IMR-90 (cell line): ENCODE results near the gene TENT5A. TPM values are rescaled to one million over a fixed set of nuclear protein-coding genes. Genes with fewer than 3 reads are reported as not detected.

Experiments used
- ATAC-seq: fragments of 200-7000 bp; cut with Tn5 transposase; 2 replicates; pipeline ENCODE4 v1.9.1; 2020; ENCODE audit warnings: low read depth, mild to moderate bottlenecking, moderate library complexity
- BruUV-seq: library from RNA; stranded (reverse); fragments of 400-500 nt; replicated peaks from 2 replicates; lab custom pipeline; 2021; lab: Mats Ljungman, UMichigan
- CTCF ChIA-PET: fragments of 300-600 bp; formaldehyde crosslinking; extraction: SDS; loops from one replicate; lab custom pipeline; 2021; ENCODE audit warnings: antibody characterized with exemption; lab: Yijun Ruan, JAX
- POLR2A ChIA-PET: fragments of 300-600 bp; sonication (Branson Sonifier 250); formaldehyde crosslinking; loops from one replicate; lab custom pipeline; 2022; ENCODE audit warnings: antibody characterized with exemption; ENCODE audit not compliant: unreplicated experiment; lab: Charles Lee
- DNase-seq: peaks from one replicate; pipeline ENCODE4 v3.0.0; 2013
- H2AFZ ChIP-seq: replicated peaks from 2 replicates; pipeline ENCODE3; 2013; ENCODE audit warnings: low read length, mild to moderate bottlenecking; ENCODE audit not compliant: poor library complexity
- H2AK5ac ChIP-seq: 2 replicates; pipeline ENCODE4 v1.6.1; 2013; ENCODE audit warnings: low read depth, low read length, inconsistent platforms
- H2AK9ac ChIP-seq: replicated peaks from 2 replicates; pipeline ENCODE3; 2013; ENCODE audit warnings: mild to moderate bottlenecking, low read depth, low read length, moderate library complexity; ENCODE audit not compliant: poor library complexity
- H2BK120ac ChIP-seq: 2 replicates; pipeline ENCODE4 v1.6.1; 2013; ENCODE audit warnings: low read depth, low read length, inconsistent platforms
- H2BK15ac ChIP-seq: 3 replicates; pipeline ENCODE4 v1.6.1; 2013; ENCODE audit warnings: low read depth, low read length, inconsistent platforms
- H2BK20ac ChIP-seq: 2 replicates; pipeline ENCODE4 v1.6.1; 2013; ENCODE audit warnings: low read depth, mild to moderate bottlenecking, inconsistent platforms, low read length, moderate library complexity
- H2BK5ac ChIP-seq: 2 replicates; pipeline ENCODE4 v1.6.1; 2013; ENCODE audit warnings: mild to moderate bottlenecking, low read depth, low read length, inconsistent platforms; ENCODE audit not compliant: poor library complexity, severe bottlenecking
- H3K14ac ChIP-seq: replicated peaks from 2 replicates; pipeline ENCODE4 v1.6.1; 2013; ENCODE audit warnings: low read depth, low read length, inconsistent platforms
- H3K18ac ChIP-seq: 2 replicates; pipeline ENCODE4 v1.6.1; 2013; ENCODE audit warnings: low read depth, low read length, control low read depth
- H3K23ac ChIP-seq: 2 replicates; pipeline ENCODE4 v1.6.1; 2013; ENCODE audit warnings: low read depth, low read length, inconsistent platforms
- H3K27ac ChIP-seq: 2 replicates; pipeline ENCODE4 v1.5.1; 2013; ENCODE audit warnings: mild to moderate bottlenecking, control low read depth, low read length; ENCODE audit not compliant: insufficient read depth
- H3K27me3 ChIP-seq: 2 replicates; pipeline ENCODE4 v1.6.1; 2013; ENCODE audit warnings: low read length; ENCODE audit not compliant: control insufficient read depth, insufficient read depth
- H3K36me3 ChIP-seq: 2 replicates; pipeline ENCODE4 v1.6.1; 2013; ENCODE audit warnings: low read length, mixed read lengths; ENCODE audit not compliant: control insufficient read depth, insufficient read depth
- H3K4ac ChIP-seq: 2 replicates; pipeline ENCODE4 v1.6.1; 2013; ENCODE audit warnings: low read depth, low read length, inconsistent platforms
- H3K4me1 ChIP-seq: 2 replicates; pipeline ENCODE4 v1.6.1; 2013; ENCODE audit warnings: low read length, mixed read lengths; ENCODE audit not compliant: control insufficient read depth, insufficient read depth
- H3K4me2 ChIP-seq: 2 replicates; pipeline ENCODE4 v1.6.1; 2013; ENCODE audit warnings: low read depth, mild to moderate bottlenecking, control low read depth, low read length, moderate library complexity
- H3K4me3 ChIP-seq: 2 replicates; pipeline ENCODE4 v1.5.1; 2013; ENCODE audit warnings: low read depth, mild to moderate bottlenecking, control low read depth, low read length, moderate library complexity; ENCODE audit not compliant: insufficient read depth
- H3K56ac ChIP-seq: 2 replicates; pipeline ENCODE4 v1.6.1; 2013; ENCODE audit warnings: low read length, inconsistent platforms; ENCODE audit not compliant: insufficient read depth; ENCODE audit errors: extremely low read depth
- H3K79me1 ChIP-seq, 2 experiments: 2 replicates each; pipeline ENCODE4 v1.6.1; 2013; ENCODE audit warnings: low read length in 2 of 2, inconsistent platforms in 1 of 2, low read depth in 1 of 2
- H3K9ac ChIP-seq: 2 replicates; pipeline ENCODE4 v1.6.1; 2013; ENCODE audit warnings: low read depth, low read length, control low read depth
- H3K9me1 ChIP-seq: 2 replicates; pipeline ENCODE4 v1.6.1; 2013; ENCODE audit warnings: low read length, inconsistent platforms; ENCODE audit not compliant: insufficient read depth
- H3K9me3 ChIP-seq: 2 replicates; pipeline ENCODE4 v1.6.1; 2013; ENCODE audit warnings: low read length; ENCODE audit not compliant: control insufficient read depth, insufficient read depth
- H4K20me1 ChIP-seq: 2 replicates; pipeline ENCODE4 v1.6.1; 2013; ENCODE audit warnings: low read length, inconsistent platforms; ENCODE audit not compliant: insufficient read depth
- H4K5ac ChIP-seq: 2 replicates; pipeline ENCODE4 v1.6.1; 2013; ENCODE audit warnings: mild to moderate bottlenecking, low read depth, low read length, control low read depth
- H4K8ac ChIP-seq, 2 experiments: 2 replicates each; pipeline ENCODE4 v1.6.1; 2013; ENCODE audit warnings: low read depth in 2 of 2, low read length in 2 of 2, control low read depth in 1 of 2, inconsistent platforms in 1 of 2
- H4K91ac ChIP-seq: 2 replicates; pipeline ENCODE4 v1.6.1; 2013; ENCODE audit warnings: low read depth, low read length, inconsistent platforms; ENCODE audit not compliant: insufficient read depth
- BHLHE40 ChIP-seq: fragments of 150-350 bp; IDR thresholded peaks from 2 replicates; pipeline ENCODE4 v1.6.1; 2016; ENCODE audit warnings: mild to moderate bottlenecking, low read depth, low read length
- CEBPB ChIP-seq: IDR thresholded peaks from 2 replicates; pipeline ENCODE4 v1.6.1; 2012; ENCODE audit warnings: low read depth, low read length, improper control_type of control experiment
- CHD1 ChIP-seq: IDR thresholded peaks from 2 replicates; pipeline ENCODE4 v1.6.1; 2012; ENCODE audit warnings: low read depth, low read length, improper control_type of control experiment
- FOS ChIP-seq: fragments of 150-350 bp; IDR thresholded peaks from 2 replicates; pipeline ENCODE4 v1.6.1; 2016; ENCODE audit warnings: low read depth, low read length
- MAFK ChIP-seq: IDR thresholded peaks from 2 replicates; pipeline ENCODE4 v1.6.1; 2012; ENCODE audit warnings: low read depth, low read length, improper control_type of control experiment
- MAZ ChIP-seq: IDR thresholded peaks from 2 replicates; pipeline ENCODE4 v1.6.1; 2012; ENCODE audit warnings: low read depth, mild to moderate bottlenecking, low read length, improper control_type of control experiment, moderate library complexity, borderline replicate concordance
- NFE2L2 ChIP-seq: fragments of 150-350 bp; IDR thresholded peaks from 2 replicates; pipeline ENCODE4 v1.6.1; 2016; ENCODE audit warnings: low read depth, mild to moderate bottlenecking, low read length
- POLR2A ChIP-seq: IDR thresholded peaks from 2 replicates; pipeline ENCODE4 v1.6.1; 2012; ENCODE audit warnings: mild to moderate bottlenecking, low read depth, low read length
- RAD21 ChIP-seq: IDR thresholded peaks from 2 replicates; pipeline ENCODE4 v1.6.1; 2012; ENCODE audit warnings: low read length, improper control_type of control experiment
- RCOR1 ChIP-seq: IDR thresholded peaks from 2 replicates; pipeline ENCODE4 v1.6.1; 2012; ENCODE audit warnings: mild to moderate bottlenecking, low read length, improper control_type of control experiment; ENCODE audit not compliant: insufficient replicate concordance
- RFX5 ChIP-seq: IDR thresholded peaks from 2 replicates; pipeline ENCODE4 v1.8.0; 2012; ENCODE audit warnings: low read depth, mild to moderate bottlenecking, low read length, moderate library complexity
- SMC3 ChIP-seq: fragments of 150-350 bp; IDR thresholded peaks from 2 replicates; pipeline ENCODE4 v1.6.1; 2016; ENCODE audit warnings: low read depth, mild to moderate bottlenecking, antibody characterized with exemption, low read length, moderate library complexity
- WGBS, 2 experiments: methylation state at CpG; one replicate each; pipeline versions ENCODE4 v1.1.5 to v1.1.7; 2013; ENCODE audit warnings: missing lambda C conversion rate in 2 of 2; ENCODE audit not compliant: insufficient read length in 1 of 2; ENCODE audit errors: extremely low coverage in 2 of 2; 5-methylcytosine and 5-hydroxymethylcytosine counted together
- dilution Hi-C: fragments of 300-500 bp; cut with HindIII; formaldehyde crosslinking; loops from one replicate; pipeline ENCODE4 v1.14.3; 2018; ENCODE audit warnings: low sequenced_read_pairs; ENCODE audit not compliant: unreplicated experiment
- in situ Hi-C: fragments of 300-500 bp; cut with MboI; formaldehyde crosslinking; loops from 3 replicates; pipeline ENCODE4 v1.14.3; 2019; ENCODE audit warnings: low sequenced_read_pairs, inconsistent platforms, mixed read lengths
- intact Hi-C: fragments of 100-400 bp; cut with micrococcal nuclease; formaldehyde crosslinking; loops from 2 replicates; pipeline ENCODE4 v1.10.0; 2022
- polyA plus RNA-seq, 3 experiments: library from polyadenylated mRNA; depleted of rRNA; stranded (reverse); fragments of >200 nt; gene quantifications; 2 replicates each; pipeline ENCODE4 v1.2.3, GENCODE V29; 2012; ENCODE audit warnings: low replicate concordance in 1 of 3
- total RNA-seq: library from RNA; depleted of rRNA; stranded (reverse); fragments of >200 nt; gene quantifications from 2 replicates; pipeline ENCODE4 v1.2.3, GENCODE V29; 2012
- TF ChIP-seq, protein P1 (sequence below): fragments of 150-350 bp; IDR thresholded peaks from 2 replicates; pipeline ENCODE4 v1.6.1; 2017; ENCODE audit warnings: mild to moderate bottlenecking, antibody characterized with exemption, low read length, low read depth
- TF ChIP-seq, protein P2 (sequence below): conservative IDR thresholded peaks from 2 replicates; pipeline ENCODE4 v1.5.1; 2012; ENCODE audit warnings: mild to moderate bottlenecking, low read depth, low read length, improper control_type of control experiment
- TF ChIP-seq, protein P3 (sequence below): fragments of 150-350 bp; IDR thresholded peaks from 2 replicates; pipeline ENCODE4 v1.6.1; 2016; ENCODE audit warnings: low read depth, mild to moderate bottlenecking, low read length, moderate library complexity, borderline replicate concordance

Gene TENT5A
- total and polyA plus RNA-seq, 2 of the 4 experiments (the other 2 are of a cell fraction), result 3.5 to 10.8 TPM

DNA sequence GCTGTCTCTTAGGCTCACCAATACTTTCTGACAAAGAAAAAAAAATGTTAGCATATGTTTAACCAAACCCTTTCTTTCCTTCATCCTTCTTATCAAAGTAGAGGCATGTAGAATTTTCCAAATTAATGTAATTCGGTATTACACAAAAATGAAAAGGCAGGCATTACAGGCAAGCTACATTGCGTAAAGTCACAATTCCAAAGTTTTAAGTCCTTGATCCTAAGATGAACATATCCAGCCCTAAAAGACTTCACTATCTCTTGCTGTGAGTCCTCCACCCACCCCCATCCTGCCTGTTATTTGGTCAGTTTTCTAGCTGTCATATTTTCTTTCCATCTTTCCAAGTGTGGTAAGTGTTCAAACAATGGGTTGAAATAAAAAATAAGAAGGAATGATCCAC, 12.1 kb upstream of the TENT5A start:
- intact Hi-C loops, result loop anchor here (10.0 kb wide), 1 partner anchor 130 kb away; no protein-coding TSS in a partner anchor
- no peaks in the 10 kb centered on the region for H3K36me3 ChIP-seq
- peaks cover 4% of the 10 kb centered on the region; the same call in 1 of the 2 replicates for H3K9me1 ChIP-seq

More for the DNA sequence above, 12.1 kb upstream of the TENT5A start:
- Histone ChIP-seq H3K9ac (no peak overlapping the region), H4K91ac (no peak overlapping the region), H4K20me1 (no peaks in the 10 kb centered on the region), H3K27me3 (no peaks in the 10 kb centered on the region), H3K23ac (no peak overlapping the region), H3K56ac (no peak overlapping the region), H3K4me2 (no peak overlapping the region), H3K9me3 (no peaks in the 10 kb centered on the region), H4K8ac (no peak overlapping the region), H2BK15ac (peak overlapping the region; percentile 31; the same call in 1 of the 3 replicates), H3K14ac (no peak overlapping the region), H2AK9ac (no peak overlapping the region), H2BK5ac (no peak overlapping the region), H3K4me1 (peaks cover 16% of the 10 kb centered on the region), H3K4ac (no peak overlapping the region), H3K18ac (peak overlapping the region; percentile 78; the same call in 1 of the 2 replicates), H3K79me1 (no peaks in the 10 kb centered on the region), H4K5ac (no peak overlapping the region; the same call in 1 of the 2 replicates), H3K4me3 (no peak overlapping the region), H3K27ac (no peak overlapping the region), H2AK5ac (peak overlapping the region; percentile 43; the same call in 1 of the 2 replicates), H2AFZ (no peak overlapping the region), H2BK120ac (no peak overlapping the region), H2BK20ac (no peak overlapping the region)
- no TSS peak for BruUV-seq
- ATAC-seq (no peak), DNase-seq (no peak)
- dilution Hi-C loops, result no loop called here
- CTCF ChIA-PET, result no interaction called here
- POLR2A ChIA-PET, result no interaction called here
- in situ Hi-C loops, result loop anchor here (25.0 kb wide), 1 partner anchor 1627 kb away; no protein-coding TSS in a partner anchor
- WGBS, 2 experiments, result no CpG with 5 or more reads among the region's 2 CpGs
- TF ChIP-seq SMC3, result no peak
- TF ChIP-seq MAFK, result no peak
- TF ChIP-seq RFX5, result no peak
- TF ChIP-seq RAD21, result no peak
- no peak for TF ChIP-seq CEBPB
- no peak for TF ChIP-seq RCOR1
- TF ChIP-seq, protein P1, sequence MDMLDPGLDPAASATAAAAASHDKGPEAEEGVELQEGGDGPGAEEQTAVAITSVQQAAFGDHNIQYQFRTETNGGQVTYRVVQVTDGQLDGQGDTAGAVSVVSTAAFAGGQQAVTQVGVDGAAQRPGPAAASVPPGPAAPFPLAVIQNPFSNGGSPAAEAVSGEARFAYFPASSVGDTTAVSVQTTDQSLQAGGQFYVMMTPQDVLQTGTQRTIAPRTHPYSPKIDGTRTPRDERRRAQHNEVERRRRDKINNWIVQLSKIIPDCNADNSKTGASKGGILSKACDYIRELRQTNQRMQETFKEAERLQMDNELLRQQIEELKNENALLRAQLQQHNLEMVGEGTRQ, result no peak
- no peak for TF ChIP-seq NFE2L2
- TF ChIP-seq BHLHE40, result no peak
- TF ChIP-seq, protein P2, sequence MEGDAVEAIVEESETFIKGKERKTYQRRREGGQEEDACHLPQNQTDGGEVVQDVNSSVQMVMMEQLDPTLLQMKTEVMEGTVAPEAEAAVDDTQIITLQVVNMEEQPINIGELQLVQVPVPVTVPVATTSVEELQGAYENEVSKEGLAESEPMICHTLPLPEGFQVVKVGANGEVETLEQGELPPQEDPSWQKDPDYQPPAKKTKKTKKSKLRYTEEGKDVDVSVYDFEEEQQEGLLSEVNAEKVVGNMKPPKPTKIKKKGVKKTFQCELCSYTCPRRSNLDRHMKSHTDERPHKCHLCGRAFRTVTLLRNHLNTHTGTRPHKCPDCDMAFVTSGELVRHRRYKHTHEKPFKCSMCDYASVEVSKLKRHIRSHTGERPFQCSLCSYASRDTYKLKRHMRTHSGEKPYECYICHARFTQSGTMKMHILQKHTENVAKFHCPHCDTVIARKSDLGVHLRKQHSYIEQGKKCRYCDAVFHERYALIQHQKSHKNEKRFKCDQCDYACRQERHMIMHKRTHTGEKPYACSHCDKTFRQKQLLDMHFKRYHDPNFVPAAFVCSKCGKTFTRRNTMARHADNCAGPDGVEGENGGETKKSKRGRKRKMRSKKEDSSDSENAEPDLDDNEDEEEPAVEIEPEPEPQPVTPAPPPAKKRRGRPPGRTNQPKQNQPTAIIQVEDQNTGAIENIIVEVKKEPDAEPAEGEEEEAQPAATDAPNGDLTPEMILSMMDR, result no peak
- TF ChIP-seq, protein P3, sequence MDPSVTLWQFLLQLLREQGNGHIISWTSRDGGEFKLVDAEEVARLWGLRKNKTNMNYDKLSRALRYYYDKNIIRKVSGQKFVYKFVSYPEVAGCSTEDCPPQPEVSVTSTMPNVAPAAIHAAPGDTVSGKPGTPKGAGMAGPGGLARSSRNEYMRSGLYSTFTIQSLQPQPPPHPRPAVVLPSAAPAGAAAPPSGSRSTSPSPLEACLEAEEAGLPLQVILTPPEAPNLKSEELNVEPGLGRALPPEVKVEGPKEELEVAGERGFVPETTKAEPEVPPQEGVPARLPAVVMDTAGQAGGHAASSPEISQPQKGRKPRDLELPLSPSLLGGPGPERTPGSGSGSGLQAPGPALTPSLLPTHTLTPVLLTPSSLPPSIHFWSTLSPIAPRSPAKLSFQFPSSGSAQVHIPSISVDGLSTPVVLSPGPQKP, result no peak
- TF ChIP-seq FOS, result no peak
- no peak for TF ChIP-seq CHD1
- TF ChIP-seq MAZ, result no peak
- no peak for TF ChIP-seq POLR2A
